ENCODE results near the gene CCNG1.

DNA sequence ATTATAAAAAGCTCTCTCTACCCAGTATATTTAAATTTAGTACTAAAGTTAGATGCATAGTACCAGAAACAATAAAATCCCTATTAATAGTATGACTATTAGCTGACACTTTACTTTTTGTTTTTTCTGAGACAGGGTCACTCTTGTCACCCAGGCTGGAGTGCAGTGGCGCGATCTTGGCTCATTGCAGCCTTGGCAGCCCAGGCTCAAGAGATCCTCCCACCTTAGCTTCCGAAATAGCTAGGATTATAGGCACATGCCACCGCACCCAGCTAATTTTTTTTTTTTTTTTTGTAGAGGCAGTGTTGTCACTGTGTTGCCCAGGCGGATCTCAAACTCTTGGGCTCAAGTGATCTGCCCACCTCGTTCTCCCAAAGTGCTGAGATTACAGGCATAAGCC, 8.0 kb downstream of the CCNG1 start:
- TF ChIP-seq, protein P1, sequence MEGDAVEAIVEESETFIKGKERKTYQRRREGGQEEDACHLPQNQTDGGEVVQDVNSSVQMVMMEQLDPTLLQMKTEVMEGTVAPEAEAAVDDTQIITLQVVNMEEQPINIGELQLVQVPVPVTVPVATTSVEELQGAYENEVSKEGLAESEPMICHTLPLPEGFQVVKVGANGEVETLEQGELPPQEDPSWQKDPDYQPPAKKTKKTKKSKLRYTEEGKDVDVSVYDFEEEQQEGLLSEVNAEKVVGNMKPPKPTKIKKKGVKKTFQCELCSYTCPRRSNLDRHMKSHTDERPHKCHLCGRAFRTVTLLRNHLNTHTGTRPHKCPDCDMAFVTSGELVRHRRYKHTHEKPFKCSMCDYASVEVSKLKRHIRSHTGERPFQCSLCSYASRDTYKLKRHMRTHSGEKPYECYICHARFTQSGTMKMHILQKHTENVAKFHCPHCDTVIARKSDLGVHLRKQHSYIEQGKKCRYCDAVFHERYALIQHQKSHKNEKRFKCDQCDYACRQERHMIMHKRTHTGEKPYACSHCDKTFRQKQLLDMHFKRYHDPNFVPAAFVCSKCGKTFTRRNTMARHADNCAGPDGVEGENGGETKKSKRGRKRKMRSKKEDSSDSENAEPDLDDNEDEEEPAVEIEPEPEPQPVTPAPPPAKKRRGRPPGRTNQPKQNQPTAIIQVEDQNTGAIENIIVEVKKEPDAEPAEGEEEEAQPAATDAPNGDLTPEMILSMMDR (IDR thresholded peaks at IDR 0.05; ENCODE audit: low read depth, low read length) = no peak
- TF ChIP-seq EZH2phosphoT487 (IDR thresholded peaks at IDR 0.05; ENCODE audit: low read depth) = no peak
